Fibroblast of skin of back (primary cell): Measurements from ENCODE around the gene CDK3. TPM values are rescaled to one million over a fixed set of nuclear protein-coding genes. Genes with fewer than 3 reads are reported as not detected.
"Not testable (repeated sequence)": the region's sequence is repeated elsewhere in the genome, so short reads cannot be mapped to it uniquely, and the experiment has no call there.

Experiments
- DNase-seq: peaks from one replicate; pipeline ENCODE4 v3.0.0-alpha.2; 2013
- polyA plus RNA-seq, 2 experiments: library from polyadenylated mRNA; unstranded; fragments of 120-200 nt; gene quantifications; one replicate each; pipeline ENCODE4 v1.2.1, GENCODE V29; 2013; ENCODE audit not compliant: insufficient read length in 2 of 2

The CDK3 gene
- polyA plus RNA-seq (2013, experiment 1 of 2; ENCODE audit: insufficient read length) = 4.0 TPM
- 4.8 TPM for polyA plus RNA-seq (2013, experiment 2 of 2; ENCODE audit: insufficient read length)

GRCh38 chr17:76000755-76001521 lies at the start of gene CDK3:
CDK3 (plus strand) TSS chr17:76000855; CDS start chr17:76001426, 571 bp downstream.
- no peak for DNase-seq

- DNase-seq = peak; percentile 42
Observed at GRCh38 chr17:75950855-75951554, 49.6 kb upstream of the CDK3 start.

GRCh38 chr17:75959051-75959838 lies 41.4 kb upstream of the CDK3 start:
- no peak for DNase-seq

GRCh38 chr17:75959839-75960511 lies 40.7 kb upstream of the CDK3 start:
- DNase-seq = no peak

- DNase-seq = no peak
Observed at GRCh38 chr17:75965468-75965867, 35.2 kb upstream of the CDK3 start.

- DNase-seq = not testable (repeated sequence)
Observed at GRCh38 chr17:75969044-75969443, 31.6 kb upstream of the CDK3 start.

- peak; percentile 9 for DNase-seq
Observed at GRCh38 chr17:75970011-75970523, 30.6 kb upstream of the CDK3 start.

GRCh38 chr17:75970626-75971025 lies 30.0 kb upstream of the CDK3 start:
- DNase-seq = no peak

- DNase-seq = not testable (repeated sequence)
Observed at GRCh38 chr17:75975187-75975586, 25.5 kb upstream of the CDK3 start.

- DNase-seq = no peak
Observed at GRCh38 chr17:75975757-75976174, 24.9 kb upstream of the CDK3 start.

- no peak for DNase-seq
Observed at GRCh38 chr17:75976175-75976848, 24.3 kb upstream of the CDK3 start.

- peak; percentile 98 for DNase-seq
Observed at GRCh38 chr17:75978938-75979704, 21.5 kb upstream of the CDK3 start, which contains the start of the genes ACOX1 and TEN1. ACOX1 (minus strand) TSS chr17:75979166; CDS start chr17:75979073, 93 bp downstream. TEN1 (plus strand) TSS chr17:75979240; CDS start chr17:75986193, 6,953 bp downstream.

GRCh38 chr17:75979705-75980187 lies 20.9 kb upstream of the CDK3 start:
- DNase-seq = no peak

- DNase-seq = peak; percentile 2
Observed at GRCh38 chr17:75980188-75981018, 20.3 kb upstream of the CDK3 start.

GRCh38 chr17:75981019-75981615 lies 19.5 kb upstream of the CDK3 start:
- no peak for DNase-seq

- peak; percentile 12 for DNase-seq
Observed at GRCh38 chr17:75983501-75984181, 17.0 kb upstream of the CDK3 start.

GRCh38 chr17:75985986-75986385 lies 14.7 kb upstream of the CDK3 start:
- DNase-seq = no peak

GRCh38 chr17:75987041-75987440 lies 13.6 kb upstream of the CDK3 start:
- no peak for DNase-seq
